Superior temporal gyrus (tissue), 1 donor: ENCODE results near the gene TEX13D.
"Not testable (repeated sequence)": the region's sequence is repeated elsewhere in the genome, so short reads cannot be mapped to it uniquely, and the experiment has no call there.

ENCODE experiments used
- DNase-seq: peaks from one replicate; pipeline ENCODE4 v3.0.0-alpha.2; 2016; ENCODE audit errors: extremely low spot score

The TEX13D gene

GRCh38 chrX:124332481-124333424, at the start of gene TEX13D:
Gene TEX13D, plus strand, starts transcription at chrX:124332660. Its CDS starts 258 bp downstream, at chrX:124332918.
- no peak for DNase-seq

GRCh38 chrX:124289443-124289842, 43.0 kb upstream of the TEX13D start:
- no peak for DNase-seq

- DNase-seq, result no peak
Observed at GRCh38 chrX:124293810-124294209, 38.6 kb upstream of the TEX13D start.

- DNase-seq, result not testable (repeated sequence)
Observed at GRCh38 chrX:124299323-124299722, 33.1 kb upstream of the TEX13D start.

DNA sequence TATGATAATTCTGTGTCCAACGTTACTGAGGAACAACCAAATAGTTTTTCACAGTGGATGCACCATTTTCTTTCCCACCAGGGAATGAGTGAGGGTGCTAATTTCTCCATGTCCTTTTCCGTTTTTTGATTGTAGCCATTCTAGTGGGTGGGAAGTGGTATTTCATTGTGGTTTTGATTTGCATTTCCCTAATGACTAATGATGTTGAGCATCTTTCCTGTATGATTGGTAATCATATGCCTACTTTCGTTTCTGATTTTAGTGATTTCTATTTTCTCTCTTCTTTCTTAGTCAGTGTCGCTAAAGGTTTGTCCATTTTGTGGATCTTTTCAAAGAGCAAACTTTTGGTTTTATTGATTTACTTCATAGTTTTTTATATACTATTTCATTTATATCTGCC, 32.1 kb upstream of the TEX13D start:
- DNase-seq, result no peak

DNA sequence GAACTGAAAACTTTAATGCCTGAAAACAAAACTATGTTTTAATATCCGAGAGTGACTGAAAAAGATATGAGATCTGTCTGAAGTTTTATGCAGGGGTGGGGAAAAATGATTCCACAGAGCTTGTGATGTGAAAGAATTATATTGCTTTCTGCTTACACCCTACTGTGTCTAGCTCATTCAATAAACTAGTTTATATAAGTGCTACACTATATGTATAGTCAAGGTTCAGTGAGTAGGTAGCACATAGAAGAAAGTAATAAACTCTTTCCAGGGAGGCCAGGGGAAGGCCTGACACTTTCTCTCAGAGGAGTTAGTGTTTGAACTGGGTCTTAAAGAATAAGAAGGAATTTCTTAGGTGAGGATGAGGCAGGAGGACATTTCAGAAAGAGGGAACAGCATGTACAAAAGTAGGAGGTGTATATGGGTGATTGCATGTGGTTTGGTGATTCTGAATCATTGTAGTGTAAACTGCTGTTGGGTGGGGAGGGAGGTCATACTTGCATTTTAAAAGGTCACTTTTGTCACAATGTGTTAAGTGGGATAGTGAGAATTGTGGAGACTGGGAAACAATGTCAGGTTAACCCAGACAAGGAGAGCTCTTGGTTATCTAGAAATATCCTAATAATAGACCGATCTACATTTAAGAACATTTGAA, 25.1 kb upstream of the TEX13D start:
- DNase-seq, result no peak

DNA sequence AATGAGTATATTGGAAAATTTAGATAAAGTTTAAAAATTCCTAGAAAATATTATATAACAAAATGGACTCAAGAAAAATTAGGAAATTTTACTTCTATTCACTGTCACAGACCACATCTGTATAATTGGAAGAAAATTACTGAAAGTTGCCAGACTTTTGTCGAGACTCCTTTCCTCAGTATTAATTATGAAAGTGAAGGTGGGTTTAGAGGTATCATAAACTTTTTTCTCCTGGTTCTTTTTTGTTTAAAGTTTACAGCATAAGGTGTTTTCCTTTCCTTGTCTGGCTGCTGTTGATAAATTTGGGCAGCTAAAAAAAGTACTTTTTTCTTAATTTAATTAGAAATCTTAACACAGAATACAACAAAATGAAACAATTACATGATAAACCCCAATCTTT, 6.7 kb upstream of the TEX13D start:
- DNase-seq, result no peak

GRCh38 chrX:124328765-124329164, 3.7 kb upstream of the TEX13D start:
- DNase-seq, result no peak

GRCh38 chrX:124333862-124334261, 1.4 kb downstream of the TEX13D start:
- no peak for DNase-seq

GRCh38 chrX:124334555-124334954, 2.1 kb downstream of the TEX13D start:
- DNase-seq, result not testable (repeated sequence)

DNA sequence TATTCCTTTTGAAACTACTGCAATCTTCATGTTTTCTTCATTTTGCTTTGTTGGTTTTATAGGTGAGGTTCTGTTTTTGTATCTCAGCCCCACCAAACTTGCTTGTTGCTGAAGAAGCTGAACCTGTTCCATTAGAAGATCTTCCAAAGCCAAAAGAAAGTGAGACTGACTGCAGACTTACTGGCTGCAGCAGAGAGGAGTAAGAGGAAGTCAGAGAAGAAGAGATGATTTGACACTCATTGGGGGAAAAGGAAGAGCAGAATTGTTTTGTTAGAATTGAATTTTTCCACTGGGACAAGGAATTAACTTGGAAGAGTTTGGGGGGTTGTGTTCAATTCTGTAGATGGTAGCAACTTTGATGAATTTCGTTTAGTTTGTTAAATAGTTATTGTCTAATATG, 3.1 kb downstream of the TEX13D start:
- DNase-seq, result no peak

- DNase-seq, result no peak
Observed at GRCh38 chrX:124337916-124338315, 5.5 kb downstream of the TEX13D start.

DNA sequence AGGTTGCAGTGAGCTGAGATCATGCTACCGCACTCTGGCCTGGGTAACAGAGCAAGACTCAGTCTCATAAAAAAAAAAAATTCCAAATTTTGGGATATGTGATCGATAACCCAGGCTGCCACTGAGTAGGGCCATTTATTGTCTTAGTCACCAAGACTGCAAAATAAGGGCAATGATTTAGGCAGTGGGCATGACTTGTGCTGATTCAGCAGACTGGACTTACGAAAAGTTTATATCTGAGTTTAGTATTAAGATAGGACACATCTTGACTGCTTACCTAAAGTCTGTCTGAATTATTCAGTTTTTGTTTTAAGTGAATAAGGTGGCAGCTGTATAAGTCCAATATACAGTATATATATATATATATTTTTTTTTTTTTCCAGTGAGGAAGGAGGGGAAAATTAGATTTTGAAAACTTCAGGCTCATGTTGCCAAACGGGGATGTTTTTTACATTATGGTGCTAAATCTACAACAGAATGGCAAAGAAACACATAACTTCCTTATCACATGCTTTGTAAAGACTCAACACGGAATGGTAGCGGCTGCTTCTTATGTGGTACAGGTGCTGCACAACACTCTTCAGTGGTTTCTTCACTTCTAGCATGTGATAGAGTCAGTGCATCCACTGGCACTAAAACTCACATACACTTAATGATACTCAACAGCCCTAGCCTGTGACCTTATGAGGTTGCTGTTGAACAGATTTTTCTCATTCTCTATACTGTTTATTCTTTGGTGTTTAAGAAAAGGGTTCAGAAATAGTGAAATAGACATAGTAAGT, 6.5 kb downstream of the TEX13D start:
- no peak for DNase-seq

GRCh38 chrX:124341396-124342132, 9.1 kb downstream of the TEX13D start:
- DNase-seq, result no peak

DNA sequence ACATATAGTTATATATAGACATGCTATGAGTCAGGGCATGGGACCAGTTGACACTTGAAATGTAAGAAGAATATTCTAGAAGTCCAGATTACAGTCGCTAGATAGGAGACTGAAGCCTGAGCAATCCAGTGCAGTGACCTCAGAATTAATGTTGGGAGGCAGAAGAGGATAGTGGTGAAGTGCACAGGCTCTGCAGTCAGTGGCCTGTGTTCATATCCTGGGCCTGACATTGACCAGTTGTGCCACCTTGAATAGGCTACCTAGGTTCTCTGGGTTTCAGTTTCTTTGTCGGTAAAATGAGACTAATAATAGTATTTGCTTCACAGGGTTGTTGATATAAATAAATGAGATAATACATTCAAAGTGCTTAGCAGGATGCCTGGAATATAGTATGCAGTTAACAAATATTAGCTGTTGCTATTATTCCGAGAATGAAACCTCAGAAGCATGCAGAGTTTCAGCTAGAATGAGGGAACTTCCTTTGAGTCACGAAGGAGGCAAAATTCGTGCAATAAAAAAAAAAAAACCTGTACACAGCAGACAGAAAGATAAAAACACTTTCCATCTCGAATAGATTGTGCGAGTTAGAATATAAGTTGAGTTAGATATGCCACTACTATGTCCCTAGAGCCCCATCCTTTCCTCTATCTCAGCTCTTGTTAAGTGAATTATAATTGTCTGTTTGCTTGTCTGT, 9.9 kb downstream of the TEX13D start:
- no peak for DNase-seq

GRCh38 chrX:124343016-124343415, 10.6 kb downstream of the TEX13D start:
- DNase-seq, result no peak

- no peak for DNase-seq
Observed at GRCh38 chrX:124344246-124344645, 11.8 kb downstream of the TEX13D start.

DNA sequence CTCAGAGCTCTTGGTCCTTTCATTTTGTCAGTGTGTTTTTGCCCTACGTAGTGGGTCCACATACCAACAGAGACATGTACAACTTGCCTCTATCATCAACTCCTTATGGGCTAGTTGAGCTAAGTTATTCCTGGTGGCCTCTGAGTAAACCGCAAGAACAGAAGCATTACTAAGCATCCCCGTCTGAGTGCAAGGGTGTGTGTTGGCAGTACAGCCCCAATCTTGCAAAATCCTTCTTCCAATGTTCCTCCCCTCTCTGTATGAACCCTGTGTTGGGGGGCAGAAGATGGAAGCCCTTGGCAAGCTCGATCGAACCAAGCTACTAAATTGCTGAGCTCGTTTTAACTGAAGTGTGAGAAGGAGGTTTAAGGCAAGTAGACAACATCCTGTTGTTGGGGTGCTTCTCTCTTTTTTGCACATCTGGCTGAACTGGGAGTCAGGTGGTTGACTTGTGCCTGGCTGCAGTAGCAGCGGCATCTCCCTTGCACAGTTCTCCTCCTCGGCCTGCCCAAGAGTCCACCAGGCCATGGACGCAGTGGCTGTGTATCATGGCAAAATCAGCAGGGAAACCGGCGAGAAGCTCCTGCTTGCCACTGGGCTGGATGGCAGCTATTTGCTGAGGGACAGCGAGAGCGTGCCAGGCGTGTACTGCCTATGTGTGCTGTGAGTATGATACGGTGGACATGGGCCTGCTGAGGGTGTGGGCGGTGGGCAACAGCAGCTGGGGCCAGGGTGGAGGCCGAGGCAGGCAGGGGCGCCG, 13.8 kb downstream of the TEX13D start, which contains the start of gene SH2D1A:
SH2D1A (plus strand) TSS at position 447 of the 760 bp plus-strand sequence; CDS start at position 527, 80 bp downstream.
- DNase-seq, result no peak

DNA sequence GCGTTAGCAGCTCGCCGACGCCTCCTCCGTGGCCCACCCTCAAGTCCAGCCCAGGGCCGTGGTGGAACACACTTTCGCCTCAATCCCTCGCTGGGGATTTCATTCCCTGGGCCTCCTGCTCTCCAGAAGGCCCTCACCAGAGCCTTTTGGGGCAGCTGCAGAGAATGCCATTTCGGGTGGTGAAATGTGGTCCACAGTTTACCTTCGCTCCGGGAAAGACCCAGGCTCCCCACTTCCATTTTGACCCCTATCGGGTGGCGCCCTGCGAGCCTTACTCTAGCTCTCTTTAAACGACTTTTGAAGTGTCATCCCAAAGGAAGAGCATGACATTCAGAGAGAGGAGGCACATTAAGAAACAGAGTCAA, 14.4 kb downstream of the TEX13D start:
- DNase-seq, result no peak

GRCh38 chrX:124347242-124347641, 14.8 kb downstream of the TEX13D start:
- no peak for DNase-seq
